Measurements from ENCODE around the gene FAM118A.
"Not testable (repeated sequence)": the region's sequence is repeated elsewhere in the genome, so short reads cannot be mapped to it uniquely, and the experiment has no call there.

The FAM118A gene

GRCh38 chr22:45273452-45274075 lies 36.2 kb upstream of the FAM118A start:
- TF ChIP-seq CTCF (conservative IDR thresholded peaks at IDR 0.05; ENCODE audit: control insufficient read depth, insufficient read depth, low read depth, low read length), result no peak
- DNase-seq (ENCODE audit: low read depth), result no peak
- no peak overlapping the region for H3K4me3 ChIP-seq (ENCODE audit: control insufficient read depth, low read depth, low read length)

GRCh38 chr22:45276507-45277105 lies 33.1 kb upstream of the FAM118A start:
- H3K4me3 ChIP-seq (ENCODE audit: control insufficient read depth, low read depth, low read length), result no peak overlapping the region
- no peak for TF ChIP-seq CTCF (conservative IDR thresholded peaks at IDR 0.05; ENCODE audit: control insufficient read depth, insufficient read depth, low read depth, low read length)
- DNase-seq (ENCODE audit: low read depth), result no peak

- DNase-seq (ENCODE audit: low read depth); H3K4me3 ChIP-seq (ENCODE audit: control insufficient read depth, low read depth, low read length): not testable (repeated sequence)
Observed at GRCh38 chr22:45277720-45278119, 32.0 kb upstream of the FAM118A start.

GRCh38 chr22:45278125-45278524 lies 31.6 kb upstream of the FAM118A start:
- DNase-seq (ENCODE audit: low read depth), result no peak
- H3K4me3 ChIP-seq (ENCODE audit: control insufficient read depth, low read depth, low read length), result no peak overlapping the region
- no peak for TF ChIP-seq CTCF (conservative IDR thresholded peaks at IDR 0.05; ENCODE audit: control insufficient read depth, insufficient read depth, low read depth, low read length)

DNA sequence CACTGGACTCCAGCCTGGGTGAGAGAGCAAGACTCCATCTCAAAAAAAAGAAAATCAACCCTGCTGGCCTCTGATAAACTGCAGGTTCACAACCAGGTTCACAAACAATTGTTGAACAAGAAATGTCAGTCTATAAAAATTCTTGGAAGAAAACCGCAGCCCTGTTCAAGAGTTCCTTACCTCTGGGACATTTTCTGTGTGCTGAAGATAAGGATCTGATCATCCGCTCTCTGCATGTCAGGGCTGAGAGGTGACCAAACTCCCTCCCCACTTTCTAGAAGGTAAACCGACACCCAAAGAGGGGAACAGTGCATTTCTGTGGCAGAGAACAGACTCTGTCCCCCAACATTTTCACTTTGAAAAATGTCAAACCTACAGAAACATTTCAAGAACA lies 29.1 kb upstream of the FAM118A start:
- no peak for TF ChIP-seq CTCF (conservative IDR thresholded peaks at IDR 0.05; ENCODE audit: control insufficient read depth, insufficient read depth, low read depth, low read length)
- DNase-seq (ENCODE audit: low read depth), result no peak
- H3K4me3 ChIP-seq (ENCODE audit: control insufficient read depth, low read depth, low read length), result no peak overlapping the region

DNA sequence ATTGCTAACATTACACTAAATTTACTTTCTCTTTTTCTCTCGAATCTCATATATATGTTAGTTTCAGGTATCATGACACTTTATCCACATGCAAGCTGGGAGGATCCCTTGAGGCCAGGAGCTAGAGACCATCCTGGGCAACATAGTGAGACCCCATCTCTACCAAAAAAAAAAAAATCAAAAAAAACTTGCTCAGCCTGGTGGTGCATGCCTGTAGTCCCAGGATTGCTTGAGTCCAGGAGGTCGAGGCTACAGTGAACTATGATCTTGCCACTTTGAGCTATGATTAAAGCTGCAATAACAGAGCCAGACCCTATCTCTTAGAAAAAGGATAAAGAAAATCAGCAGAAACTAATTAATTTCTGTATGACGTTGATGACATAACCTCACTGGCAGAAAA lies 28.7 kb upstream of the FAM118A start:
- no peak overlapping the region for H3K4me3 ChIP-seq (ENCODE audit: control insufficient read depth, low read depth, low read length)
- no peak for DNase-seq (ENCODE audit: low read depth)
- TF ChIP-seq CTCF (conservative IDR thresholded peaks at IDR 0.05; ENCODE audit: control insufficient read depth, insufficient read depth, low read depth, low read length), result no peak

GRCh38 chr22:45284705-45285262 lies 24.9 kb upstream of the FAM118A start, which contains the start of gene UPK3A:
TSS of gene UPK3A (plus strand) at chr22:45284949. CDS start at chr22:45285014, 65 bp downstream.
- TF ChIP-seq CTCF (conservative IDR thresholded peaks at IDR 0.05; ENCODE audit: control insufficient read depth, insufficient read depth, low read depth, low read length), result no peak
- DNase-seq (ENCODE audit: low read depth), result no peak
- H3K4me3 ChIP-seq (ENCODE audit: control insufficient read depth, low read depth, low read length), result no peak within 1 kb of the TSS
